Mesenchymal stem cell (in vitro differentiated cells and primary cell): Measurements from ENCODE around the gene GRIK4.
A peak's percentile ranks its signal among the peaks of the same experiment; 100 is the strongest.

Source experiments
- DNase-seq: peaks from one replicate; pipeline ENCODE4 v3.0.0-alpha.2; 2013
- H2AFZ ChIP-seq: one replicate; pipeline ENCODE4 v1.6.1; 2013; ENCODE audit warnings: low read depth, mild to moderate bottlenecking, control low read depth, inconsistent platforms, low read length, moderate library complexity
- H2AK5ac ChIP-seq: 2 replicates; pipeline ENCODE4 v1.6.1; 2013; ENCODE audit warnings: low read length, moderate library complexity, mild to moderate bottlenecking, inconsistent platforms; ENCODE audit not compliant: severe bottlenecking
- H2BK120ac ChIP-seq: one replicate; pipeline ENCODE4 v1.6.1; 2013; ENCODE audit warnings: low read depth, mild to moderate bottlenecking, inconsistent platforms, low read length, moderate library complexity
- H2BK12ac ChIP-seq, 2 experiments: one replicate each; pipeline ENCODE4 v1.6.1; 2013; ENCODE audit warnings: inconsistent platforms in 2 of 2, low read length in 2 of 2, mild to moderate bottlenecking in 2 of 2, moderate library complexity in 2 of 2, control low read depth in 1 of 2
- H2BK15ac ChIP-seq: one replicate; pipeline ENCODE4 v1.6.1; 2013; ENCODE audit warnings: mild to moderate bottlenecking, low read depth, inconsistent platforms; ENCODE audit not compliant: poor library complexity, severe bottlenecking
- H2BK5ac ChIP-seq: 2 replicates; pipeline ENCODE4 v1.6.1; 2013; ENCODE audit warnings: low read depth, mild to moderate bottlenecking, low read length, control low read depth, inconsistent platforms; ENCODE audit not compliant: poor library complexity, severe bottlenecking
- H3K14ac ChIP-seq, 2 experiments: one replicate each; pipeline ENCODE4 v1.6.1; 2013; ENCODE audit warnings: inconsistent platforms in 2 of 2, low read length in 2 of 2, control low read depth in 1 of 2, mild to moderate bottlenecking in 1 of 2, moderate library complexity in 1 of 2
- H3K18ac ChIP-seq, 2 experiments: one replicate each; pipeline ENCODE4 v1.6.1; 2013; ENCODE audit warnings: inconsistent platforms in 2 of 2, low read length in 2 of 2, control low read depth in 1 of 2, low read depth in 1 of 2, mild to moderate bottlenecking in 1 of 2
- H3K23ac ChIP-seq, 2 experiments: one replicate each; pipeline ENCODE4 v1.6.1; 2013; ENCODE audit warnings: inconsistent platforms in 2 of 2, low read length in 2 of 2, mild to moderate bottlenecking in 2 of 2, moderate library complexity in 2 of 2, control low read depth in 1 of 2
- H3K27ac ChIP-seq: 2 replicates; pipeline ENCODE4 v1.5.1; 2013; ENCODE audit warnings: mild to moderate bottlenecking, moderate library complexity, low read length, control low read depth, inconsistent platforms; ENCODE audit not compliant: poor library complexity, severe bottlenecking
- H3K27me3 ChIP-seq, 2 experiments: 2 replicates each; pipeline versions ENCODE4 v1.6.1 to v1.7.0; 2013; ENCODE audit warnings: low read length in 2 of 2, mild to moderate bottlenecking in 2 of 2, moderate library complexity in 2 of 2, control low read depth in 1 of 2, inconsistent platforms in 1 of 2; ENCODE audit not compliant: control insufficient read depth in 1 of 2, insufficient read depth in 1 of 2
- H3K36me3 ChIP-seq, 2 experiments: 2 replicates each; pipeline versions ENCODE4 v1.6.1 to v1.7.0; 2013; ENCODE audit warnings: low read length in 2 of 2, control low read depth in 1 of 2, inconsistent platforms in 1 of 2, low read depth in 1 of 2, mild to moderate bottlenecking in 1 of 2; ENCODE audit not compliant: insufficient read depth in 2 of 2, control insufficient read depth in 1 of 2
- H3K4ac ChIP-seq, 2 experiments: one replicate each; pipeline ENCODE4 v1.6.1; 2013; ENCODE audit warnings: inconsistent platforms in 2 of 2, low read length in 2 of 2, mild to moderate bottlenecking in 2 of 2, moderate library complexity in 2 of 2, control low read depth in 1 of 2, low read depth in 1 of 2
- H3K4me1 ChIP-seq: 2 replicates; pipeline ENCODE4 v1.6.1; 2013; ENCODE audit warnings: low read depth, low read length, control low read depth; ENCODE audit not compliant: control insufficient read depth, insufficient read depth
- H3K4me2 ChIP-seq: 2 replicates; pipeline ENCODE4 v1.6.1; 2013; ENCODE audit warnings: low read length, mild to moderate bottlenecking, inconsistent platforms; ENCODE audit not compliant: poor library complexity, severe bottlenecking
- H3K4me3 ChIP-seq, 2 experiments: 2 replicates each; pipeline versions ENCODE4 v1.5.1 to v1.7.0; 2013; ENCODE audit warnings: low read length in 2 of 2, mild to moderate bottlenecking in 2 of 2, control low read depth in 1 of 2, low read depth in 1 of 2; ENCODE audit not compliant: insufficient read depth in 1 of 2
- H3K79me1 ChIP-seq: replicated peaks from 2 replicates; pipeline ENCODE4 v1.6.1; 2013; ENCODE audit warnings: mild to moderate bottlenecking, control low read depth, low read length, inconsistent platforms; ENCODE audit not compliant: poor library complexity, severe bottlenecking
- H3K9ac ChIP-seq: 2 replicates; pipeline ENCODE4 v1.7.0; 2013; ENCODE audit warnings: mild to moderate bottlenecking, low read length, moderate library complexity
- H3K9me3 ChIP-seq: 2 replicates; pipeline ENCODE4 v1.7.0; 2013; ENCODE audit warnings: mild to moderate bottlenecking, low read length; ENCODE audit not compliant: control insufficient read depth
- H4K8ac ChIP-seq: one replicate; pipeline ENCODE4 v1.6.1; 2013; ENCODE audit warnings: inconsistent platforms, mild to moderate bottlenecking, low read length, moderate library complexity
- H4K91ac ChIP-seq: one replicate; pipeline ENCODE4 v1.6.1; 2013; ENCODE audit warnings: mild to moderate bottlenecking, low read length, inconsistent platforms
- WGBS: methylation state at CpG from one replicate; pipeline ENCODE4 v1.1.7; 2013; ENCODE audit warnings: mixed read lengths; 5-methylcytosine and 5-hydroxymethylcytosine counted together

GRIK4 gene

DNA sequence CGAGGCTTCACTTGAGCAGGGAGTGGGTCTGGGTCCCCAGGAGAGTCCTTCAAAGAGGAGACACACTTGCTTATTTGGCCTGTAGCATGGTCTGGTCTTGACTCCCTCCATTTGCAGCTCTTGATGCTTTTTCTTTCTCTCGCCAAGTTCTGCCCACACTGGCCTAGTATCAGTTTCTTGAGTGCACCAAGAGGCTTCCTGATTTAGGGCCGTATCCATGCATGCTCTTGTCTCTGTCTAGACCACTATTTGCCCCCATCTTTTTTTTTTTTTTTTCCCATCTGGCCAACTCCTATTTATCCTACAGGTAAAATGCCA is 170.7 kb downstream of the GRIK4 start:
- no peak overlapping the region for H3K18ac ChIP-seq
- no peak for DNase-seq
- H3K4ac ChIP-seq: no peak overlapping the region
- H2BK12ac ChIP-seq: no peak overlapping the region
- no peak overlapping the region for H4K8ac ChIP-seq
- H3K4me1 ChIP-seq: no peaks in the 10 kb centered on the region
- H3K14ac ChIP-seq: no peak overlapping the region
- no peak overlapping the region for H3K4me3 ChIP-seq
- H4K91ac ChIP-seq: no peak overlapping the region
- WGBS: 57% methylated on average over 3 of the region's 3 CpGs
- H2BK15ac ChIP-seq: no peak overlapping the region
- no peaks in the 10 kb centered on the region for H3K36me3 ChIP-seq
- no peak overlapping the region for H3K9ac ChIP-seq
- no peak overlapping the region for H3K27ac ChIP-seq
- H2AFZ ChIP-seq: no peak overlapping the region
- H2BK120ac ChIP-seq: no peak overlapping the region
- peaks cover 40 to 47% of the 10 kb centered on the region in 2 experiments for H3K27me3 ChIP-seq
- no peak overlapping the region for H2BK5ac ChIP-seq
- H3K23ac ChIP-seq: peak overlapping the region in 1 of 2 experiments; percentile 19
- H3K79me1 ChIP-seq: no peaks in the 10 kb centered on the region
- no peaks in the 10 kb centered on the region for H3K9me3 ChIP-seq
- no peak overlapping the region for H2AK5ac ChIP-seq
- no peak overlapping the region for H3K4me2 ChIP-seq

- no peak for DNase-seq
- Histone ChIP-seq H3K14ac (no peak overlapping the region), H3K9ac (no peak overlapping the region), H2BK15ac (no peak overlapping the region), H3K4ac (no peak overlapping the region), H3K4me2 (no peak overlapping the region), H3K23ac (no peak overlapping the region), H3K9me3 (no peaks in the 10 kb centered on the region), H3K4me1 (no peaks in the 10 kb centered on the region), H2AK5ac (no peak overlapping the region), H2BK120ac (no peak overlapping the region), H3K18ac (no peak overlapping the region), H2BK5ac (no peak overlapping the region), H3K79me1 (no peaks in the 10 kb centered on the region), H2AFZ (no peak overlapping the region), H3K4me3 (no peak overlapping the region), H3K27me3 (peaks cover 34 to 48% of the 10 kb centered on the region in 2 experiments), H3K36me3 (no peaks in the 10 kb centered on the region), H4K91ac (no peak overlapping the region), H2BK12ac (no peak overlapping the region), H4K8ac (no peak overlapping the region), H3K27ac (no peak overlapping the region)
- WGBS: 72% methylated on average over 5 of the region's 5 CpGs
Measured at GRCh38 chr11:120682866-120683265, 171.3 kb downstream of the GRIK4 start.

DNA sequence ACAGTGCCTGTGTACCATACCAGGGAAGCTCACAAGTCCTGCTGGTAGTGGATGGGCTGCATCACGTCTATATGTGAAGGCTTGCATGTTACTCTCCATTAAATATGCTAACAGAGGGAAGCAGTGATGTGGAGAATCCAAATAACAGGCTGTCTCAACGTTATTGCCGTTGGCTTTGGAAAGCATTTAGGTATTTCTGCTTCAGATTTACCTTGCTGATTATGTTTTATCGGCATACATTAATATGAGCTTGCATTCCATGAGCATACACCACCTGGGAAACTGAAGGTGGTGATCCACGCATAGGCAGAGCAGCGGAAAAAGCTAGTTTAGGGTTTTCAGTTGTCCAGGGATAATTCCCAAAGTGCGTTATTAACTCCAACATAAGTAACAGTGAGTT is 175.0 kb downstream of the GRIK4 start:
- no peak overlapping the region for H2AK5ac ChIP-seq
- H3K4me2 ChIP-seq: no peak overlapping the region
- no peaks in the 10 kb centered on the region for H3K36me3 ChIP-seq
- no peaks in the 10 kb centered on the region for H3K9me3 ChIP-seq
- H3K27me3 ChIP-seq: peaks cover 44 to 67% of the 10 kb centered on the region in 2 experiments
- no peak overlapping the region for H3K18ac ChIP-seq
- no peak overlapping the region for H3K14ac ChIP-seq
- H3K4me3 ChIP-seq: no peak overlapping the region
- H2BK12ac ChIP-seq: no peak overlapping the region
- no peak overlapping the region for H3K9ac ChIP-seq
- no peak overlapping the region for H4K8ac ChIP-seq
- H3K27ac ChIP-seq: no peak overlapping the region
- H2AFZ ChIP-seq: no peak overlapping the region
- no peak overlapping the region for H4K91ac ChIP-seq
- H3K4ac ChIP-seq: no peak overlapping the region
- no peak overlapping the region for H3K23ac ChIP-seq
- no peak overlapping the region for H2BK15ac ChIP-seq
- no peak overlapping the region for H2BK5ac ChIP-seq
- H3K4me1 ChIP-seq: no peaks in the 10 kb centered on the region
- no peak overlapping the region for H2BK120ac ChIP-seq
- no peaks in the 10 kb centered on the region for H3K79me1 ChIP-seq
- WGBS: 72% methylated on average over 6 of the region's 7 CpGs
- DNase-seq: no peak

DNA sequence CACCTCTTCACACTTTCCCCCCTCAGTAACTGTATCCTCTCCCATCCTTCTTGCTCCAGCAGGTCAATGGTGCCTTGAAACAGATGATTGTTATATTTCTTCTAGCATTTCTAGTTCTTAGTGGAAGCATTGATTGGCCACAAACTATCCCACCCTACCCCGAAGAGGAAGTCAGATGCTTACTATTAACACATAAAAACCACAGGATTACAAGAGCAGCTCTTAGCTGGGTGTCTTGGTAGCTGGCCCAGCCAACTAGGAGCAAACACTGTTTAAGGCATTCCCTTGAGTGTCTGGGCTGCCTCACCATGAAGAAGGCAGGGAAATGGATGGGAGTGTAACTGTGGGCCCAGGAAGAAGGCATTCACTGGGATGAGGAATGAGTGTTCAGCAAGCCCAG is 176.6 kb downstream of the GRIK4 start:
- Histone ChIP-seq H4K91ac (no peak overlapping the region), H3K18ac (no peak overlapping the region), H3K4me3 (no peak overlapping the region), H3K4me2 (no peak overlapping the region), H2AFZ (no peak overlapping the region), H3K27me3 (peaks cover 54 to 63% of the 10 kb centered on the region in 2 experiments), H4K8ac (no peak overlapping the region), H2AK5ac (no peak overlapping the region), H2BK12ac (no peak overlapping the region), H3K36me3 (no peaks in the 10 kb centered on the region), H2BK5ac (no peak overlapping the region), H2BK15ac (no peak overlapping the region), H3K9me3 (no peaks in the 10 kb centered on the region), H3K27ac (no peak overlapping the region), H3K23ac (no peak overlapping the region), H3K9ac (no peak overlapping the region), H3K79me1 (no peaks in the 10 kb centered on the region), H3K4me1 (no peaks in the 10 kb centered on the region), H3K4ac (no peak overlapping the region), H3K14ac (no peak overlapping the region), H2BK120ac (no peak overlapping the region)
- DNase-seq: no peak
- WGBS: 90% methylated on average over 1 of the region's 1 CpG
